ENCODE results near the gene PLA2G7.

Gene PLA2G7

GRCh38 chr6:46757214-46757596, 22.0 kb upstream of the PLA2G7 start:
- H3K4me1 ChIP-seq (ENCODE audit: low read depth, poor library complexity, severe bottlenecking), result no peaks in the 10 kb centered on the region
- no peaks in the 10 kb centered on the region for H3K36me3 ChIP-seq (ENCODE audit: insufficient read depth)
- no peak overlapping the region for H2AFZ ChIP-seq (ENCODE audit: low read depth)
- no peak overlapping the region for H3K4me3 ChIP-seq (IDR thresholded peaks at IDR 0.05; ENCODE audit: insufficient read depth, low read depth, low read length)
- H3K27ac ChIP-seq, result no peak overlapping the region
- no peaks in the 10 kb centered on the region for H4K20me1 ChIP-seq (ENCODE audit: insufficient read depth)
- H3K27me3 ChIP-seq (ENCODE audit: insufficient read depth, low read depth), result no peaks in the 10 kb centered on the region
- no peak overlapping the region for H3K9ac ChIP-seq
- no peak for TF ChIP-seq CTCF (conservative IDR thresholded peaks at IDR 0.05; ENCODE audit: low read depth, low read length)
- no peaks in the 10 kb centered on the region for H3K79me2 ChIP-seq (ENCODE audit: insufficient read depth, low read depth)
- no peak overlapping the region for H3K4me2 ChIP-seq

DNA sequence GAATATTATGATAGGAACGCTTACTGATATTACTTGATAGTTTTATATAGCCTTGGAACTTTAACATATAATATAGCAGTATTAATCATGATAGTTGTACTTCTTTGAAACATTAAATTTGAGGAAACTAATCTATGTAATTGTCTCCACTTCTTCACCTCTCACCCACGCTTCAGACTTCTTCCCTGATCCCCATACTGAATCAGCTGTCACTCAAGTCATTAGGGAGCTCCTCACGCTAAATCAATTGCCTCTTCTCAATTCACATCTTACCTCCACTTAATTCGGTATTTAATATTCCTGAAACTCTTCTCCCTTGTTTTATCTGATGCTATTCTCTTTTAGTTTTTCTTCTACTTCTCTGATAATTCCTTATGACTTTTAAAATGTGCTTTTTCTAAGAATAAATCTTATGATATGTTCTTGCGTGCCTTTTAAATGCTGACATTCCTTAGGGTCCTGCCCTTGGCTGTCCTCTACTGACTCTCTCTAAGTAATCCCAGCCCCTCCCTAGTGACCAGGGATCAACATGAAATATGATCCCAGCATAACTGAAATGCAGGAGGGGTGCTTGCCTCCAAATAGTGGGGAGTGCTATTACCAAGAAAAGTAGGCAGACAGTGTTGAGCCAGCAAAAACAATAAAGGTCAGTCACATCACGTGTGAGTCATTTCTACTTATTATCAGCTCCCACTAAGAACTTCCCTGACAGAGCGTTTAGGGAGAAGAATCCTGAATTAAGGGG, 21.5 kb upstream of the PLA2G7 start:
- Histone ChIP-seq H3K79me2 (ENCODE audit: insufficient read depth, low read depth) (no peaks in the 10 kb centered on the region), H3K9ac (no peak overlapping the region), H3K4me3 (IDR thresholded peaks at IDR 0.05; ENCODE audit: insufficient read depth, low read depth, low read length) (no peak overlapping the region), H3K27me3 (ENCODE audit: insufficient read depth, low read depth) (no peaks in the 10 kb centered on the region), H3K36me3 (ENCODE audit: insufficient read depth) (no peaks in the 10 kb centered on the region), H4K20me1 (ENCODE audit: insufficient read depth) (no peaks in the 10 kb centered on the region), H3K27ac (no peak overlapping the region), H2AFZ (ENCODE audit: low read depth) (no peak overlapping the region), H3K4me2 (no peak overlapping the region), H3K4me1 (ENCODE audit: low read depth, poor library complexity, severe bottlenecking) (no peaks in the 10 kb centered on the region)
- TF ChIP-seq CTCF (conservative IDR thresholded peaks at IDR 0.05; ENCODE audit: low read depth, low read length), result no peak

- no peak overlapping the region for H3K9ac ChIP-seq
- no peak for TF ChIP-seq CTCF (conservative IDR thresholded peaks at IDR 0.05; ENCODE audit: low read depth, low read length)
- no peaks in the 10 kb centered on the region for H4K20me1 ChIP-seq (ENCODE audit: insufficient read depth)
- H3K27ac ChIP-seq, result no peak overlapping the region
- no peaks in the 10 kb centered on the region for H3K4me1 ChIP-seq (ENCODE audit: low read depth, poor library complexity, severe bottlenecking)
- H3K79me2 ChIP-seq (ENCODE audit: insufficient read depth, low read depth), result no peaks in the 10 kb centered on the region
- H2AFZ ChIP-seq (ENCODE audit: low read depth), result no peak overlapping the region
- H3K4me3 ChIP-seq (IDR thresholded peaks at IDR 0.05; ENCODE audit: insufficient read depth, low read depth, low read length), result no peak overlapping the region
- H3K27me3 ChIP-seq (ENCODE audit: insufficient read depth, low read depth), result no peaks in the 10 kb centered on the region
- H3K4me2 ChIP-seq, result no peak overlapping the region
- no peaks in the 10 kb centered on the region for H3K36me3 ChIP-seq (ENCODE audit: insufficient read depth)
These were observed 20.7 kb upstream of the PLA2G7 start for GRCh38 chr6:46755865-46756264.

GRCh38 chr6:46751658-46752057, 16.5 kb upstream of the PLA2G7 start:
- H3K27ac ChIP-seq, result no peak overlapping the region
- no peak overlapping the region for H3K4me3 ChIP-seq (IDR thresholded peaks at IDR 0.05; ENCODE audit: insufficient read depth, low read depth, low read length)
- TF ChIP-seq CTCF (conservative IDR thresholded peaks at IDR 0.05; ENCODE audit: low read depth, low read length), result no peak
- H3K4me2 ChIP-seq, result no peak overlapping the region
- H2AFZ ChIP-seq (ENCODE audit: low read depth), result no peak overlapping the region
- H3K27me3 ChIP-seq (ENCODE audit: insufficient read depth, low read depth), result no peaks in the 10 kb centered on the region
- no peaks in the 10 kb centered on the region for H3K36me3 ChIP-seq (ENCODE audit: insufficient read depth)
- no peaks in the 10 kb centered on the region for H3K79me2 ChIP-seq (ENCODE audit: insufficient read depth, low read depth)
- no peak overlapping the region for H3K9ac ChIP-seq
- H3K4me1 ChIP-seq (ENCODE audit: low read depth, poor library complexity, severe bottlenecking), result no peaks in the 10 kb centered on the region
- H4K20me1 ChIP-seq (ENCODE audit: insufficient read depth), result no peaks in the 10 kb centered on the region
